ENCODE measurements around the gene PLEKHN1. TPM values are rescaled to one million over a fixed set of nuclear protein-coding genes. Genes with fewer than 3 reads are reported as not detected.

PLEKHN1 gene
- total RNA-seq, 1 donor from 2014 or later = 1.6 TPM

DNA sequence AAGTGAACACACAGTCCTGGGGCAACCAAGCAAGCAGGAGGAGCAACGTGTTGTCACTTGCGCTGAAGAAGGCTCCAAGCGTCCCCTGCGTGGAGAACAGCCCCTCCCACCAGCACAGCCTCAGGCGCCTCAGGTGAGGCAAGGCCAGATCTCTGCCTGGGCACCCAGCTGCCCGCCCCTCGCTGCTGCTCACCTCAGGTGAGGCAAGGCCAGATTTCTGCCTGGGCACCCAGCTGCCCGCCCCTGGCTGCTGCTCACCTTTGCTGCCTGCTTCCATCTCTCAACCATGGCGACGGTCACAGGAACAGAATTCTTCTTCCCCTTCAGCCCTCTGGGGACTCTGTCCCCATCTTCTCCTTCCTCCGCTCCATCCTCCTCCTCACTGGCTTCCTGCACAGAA lies 9.6 kb upstream of the PLEKHN1 start:
- H3K36me3 ChIP-seq (ENCODE audit: control insufficient read depth, insufficient read depth, low read length) = peaks cover 37% of the 10 kb centered on the region
- no peaks in the 10 kb centered on the region for H3K27me3 ChIP-seq (ENCODE audit: control insufficient read depth, insufficient read depth, low read length)
- no peak for TF ChIP-seq CTCF (IDR thresholded peaks at IDR 0.05; ENCODE audit: insufficient read depth, low read length, severe bottlenecking)
- no peak for DNase-seq (ENCODE audit: low read depth)
- H3K4me3 ChIP-seq (ENCODE audit: low read depth, low read length) = no peak overlapping the region
- no peak for FAIRE-seq

GRCh38 chr1:958823-959730 lies 7.2 kb upstream of the PLEKHN1 start, which contains the start of gene NOC2L:
NOC2L (minus strand) TSS chr1:959256; CDS start chr1:959240, 16 bp downstream.
- DNase-seq (ENCODE audit: low read depth) (peak; percentile 52), FAIRE-seq (no peak)
- TF ChIP-seq CTCF (IDR thresholded peaks at IDR 0.05; ENCODE audit: insufficient read depth, low read length, severe bottlenecking) = no peak
- H3K36me3 ChIP-seq (ENCODE audit: control insufficient read depth, insufficient read depth, low read length) = peaks cover 26% of the 10 kb centered on the region
- peak within 1 kb of the TSS; percentile 83 for H3K4me3 ChIP-seq (ENCODE audit: low read depth, low read length)
- H3K27me3 ChIP-seq (ENCODE audit: control insufficient read depth, insufficient read depth, low read length) = no peaks in the 10 kb centered on the region

- H3K27me3 ChIP-seq (ENCODE audit: control insufficient read depth, insufficient read depth, low read length) = no peaks in the 10 kb centered on the region
- H3K4me3 ChIP-seq (ENCODE audit: low read depth, low read length) = peak overlapping the region; percentile 60
- TF ChIP-seq CTCF (IDR thresholded peaks at IDR 0.05; ENCODE audit: insufficient read depth, low read length, severe bottlenecking) = no peak
- FAIRE-seq = no peak
- H3K36me3 ChIP-seq (ENCODE audit: control insufficient read depth, insufficient read depth, low read length) = peaks cover 23% of the 10 kb centered on the region
- DNase-seq (ENCODE audit: low read depth) = no peak
Measured at GRCh38 chr1:959731-960362, 6.4 kb upstream of the PLEKHN1 start.

DNA sequence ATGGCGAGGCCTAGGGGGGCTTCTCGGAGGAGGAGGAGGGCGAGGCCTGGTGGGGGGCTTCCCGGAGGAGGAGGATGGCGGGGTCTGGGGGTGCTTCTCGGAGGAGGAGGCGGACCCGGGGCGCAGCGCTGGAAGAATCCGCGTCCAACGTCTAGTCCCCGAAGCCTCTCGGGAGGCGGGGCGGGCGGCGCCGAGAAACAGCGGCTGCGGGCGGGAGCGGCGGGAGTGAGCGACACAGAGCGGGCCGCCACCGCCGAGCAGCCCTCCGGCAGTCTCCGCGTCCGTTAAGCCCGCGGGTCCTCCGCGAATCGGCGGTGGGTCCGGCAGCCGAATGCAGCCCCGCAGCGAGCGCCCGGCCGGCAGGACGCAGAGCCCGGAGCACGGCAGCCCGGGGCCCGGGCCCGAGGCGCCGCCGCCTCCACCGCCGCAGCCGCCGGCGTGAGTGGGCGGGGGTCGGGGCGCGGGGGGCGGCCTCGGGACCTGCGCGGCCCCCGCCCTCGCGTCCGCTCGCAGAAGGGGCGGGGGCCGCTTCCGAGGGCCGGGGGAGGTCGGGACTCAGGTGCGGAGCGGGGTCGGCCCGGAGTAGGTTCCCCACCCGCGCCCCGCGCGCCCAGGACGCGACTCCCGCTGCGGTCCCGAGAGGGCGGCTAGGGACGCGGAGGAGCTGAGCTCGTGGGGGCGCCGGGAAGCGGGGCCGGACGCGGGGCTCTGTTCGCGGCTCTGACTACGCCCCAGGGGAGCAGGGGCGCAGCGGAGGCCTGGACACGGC lies 5.7 kb upstream of the PLEKHN1 start, which contains the start of gene KLHL17:
Gene KLHL17, plus strand, starts transcription at position 222 of the 769 bp plus-strand sequence. Its CDS starts 110 bp downstream, at position 332.
- peak within 1 kb of the TSS; percentile 60 for H3K4me3 ChIP-seq (ENCODE audit: low read depth, low read length)
- DNase-seq (ENCODE audit: low read depth) (no peak), FAIRE-seq (no peak)
- H3K36me3 ChIP-seq (ENCODE audit: control insufficient read depth, insufficient read depth, low read length) = peaks cover 17% of the 10 kb centered on the region
- no peaks in the 10 kb centered on the region for H3K27me3 ChIP-seq (ENCODE audit: control insufficient read depth, insufficient read depth, low read length)
- no peak for TF ChIP-seq CTCF (IDR thresholded peaks at IDR 0.05; ENCODE audit: insufficient read depth, low read length, severe bottlenecking)

GRCh38 chr1:961132-961669 lies 5.1 kb upstream of the PLEKHN1 start:
- Histone ChIP-seq H3K4me3 (ENCODE audit: low read depth, low read length) (peak overlapping the region; percentile 60), H3K27me3 (ENCODE audit: control insufficient read depth, insufficient read depth, low read length) (no peaks in the 10 kb centered on the region), H3K36me3 (ENCODE audit: control insufficient read depth, insufficient read depth, low read length) (peaks cover 12% of the 10 kb centered on the region)
- FAIRE-seq (no peak), DNase-seq (ENCODE audit: low read depth) (no peak)
- no peak for TF ChIP-seq CTCF (IDR thresholded peaks at IDR 0.05; ENCODE audit: insufficient read depth, low read length, severe bottlenecking)

Data from bronchial epithelial cell (primary cell).